ENCODE measurements around the gene NRCAM. TPM values are rescaled to one million over a fixed set of nuclear protein-coding genes. Genes with fewer than 3 reads are reported as not detected.

The NRCAM gene
- polyA plus RNA-seq, 1 donor (not counting 4 experiments of a cell fraction or from before 2014, with no cell fraction given): 4.0 TPM

DNA sequence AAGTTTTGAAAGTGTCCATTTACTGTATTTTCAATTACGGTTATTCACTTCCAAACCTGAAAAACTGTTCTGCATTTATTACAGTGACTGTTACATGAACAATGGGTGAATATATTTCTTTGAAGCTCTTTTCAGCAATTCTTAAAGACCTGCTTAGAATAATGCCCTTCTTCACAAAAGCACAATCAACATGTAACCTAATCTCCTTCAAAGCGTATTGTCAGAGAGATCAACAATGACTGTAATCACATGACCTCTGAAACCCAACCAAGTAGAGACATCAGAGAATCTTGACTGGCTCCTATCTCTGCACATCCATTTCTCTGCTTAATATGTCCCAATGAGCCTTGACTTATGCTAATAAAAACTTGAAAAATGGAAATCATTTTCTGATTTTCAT, 126.7 kb downstream of the NRCAM start:
- dilution Hi-C loops (cut with MboI; ENCODE audit: extremely low pct_ligation_motif_present, low sequenced_read_pairs): no loop called here
- Histone ChIP-seq H3K4me2 (ENCODE audit: control insufficient read depth, extremely low read depth, insufficient read depth, low read depth, low read length) (no peak overlapping the region), H3K9me3 (ENCODE audit: control insufficient read depth, low read depth, low read length) (no peaks in the 10 kb centered on the region), H3K4me3 (ENCODE audit: control insufficient read depth in 2 of 3, extremely low read depth in 1 of 3, insufficient read depth in 2 of 3, low read depth in 1 of 3, low read length in 3 of 3) (no peak overlapping the region), H3K27me3 (ENCODE audit: control insufficient read depth, extremely low read depth, insufficient read depth, low read length) (no peaks in the 10 kb centered on the region), H3K9ac (ENCODE audit: control insufficient read depth, extremely low read depth, insufficient read depth, low read length) (no peak overlapping the region), H3K9me1 (ENCODE audit: control insufficient read depth, extremely low read depth, insufficient read depth, low read length) (no peaks in the 10 kb centered on the region), H3K27ac (ENCODE audit: control insufficient read depth, insufficient read depth, low read length) (no peak overlapping the region), H4K20me1 (ENCODE audit: control insufficient read depth, extremely low read depth, insufficient read depth, low read length) (no peaks in the 10 kb centered on the region), H3K36me3 (ENCODE audit: control insufficient read depth in 2 of 2, extremely low read depth in 1 of 2, insufficient read depth in 2 of 2, low read length in 2 of 2) (no peaks in the 10 kb centered on the region), H3K79me2 (ENCODE audit: control insufficient read depth, insufficient read depth, low read length) (no peaks in the 10 kb centered on the region), H2AFZ (ENCODE audit: control insufficient read depth, low read length) (no peak overlapping the region), H3K4me1 (ENCODE audit: control insufficient read depth, extremely low read depth, insufficient read depth, low read length) (no peaks in the 10 kb centered on the region)
- TF ChIP-seq EZH2 (IDR thresholded peaks at IDR 0.05; ENCODE audit: low read length): no peak
- TF ChIP-seq, protein P1, sequence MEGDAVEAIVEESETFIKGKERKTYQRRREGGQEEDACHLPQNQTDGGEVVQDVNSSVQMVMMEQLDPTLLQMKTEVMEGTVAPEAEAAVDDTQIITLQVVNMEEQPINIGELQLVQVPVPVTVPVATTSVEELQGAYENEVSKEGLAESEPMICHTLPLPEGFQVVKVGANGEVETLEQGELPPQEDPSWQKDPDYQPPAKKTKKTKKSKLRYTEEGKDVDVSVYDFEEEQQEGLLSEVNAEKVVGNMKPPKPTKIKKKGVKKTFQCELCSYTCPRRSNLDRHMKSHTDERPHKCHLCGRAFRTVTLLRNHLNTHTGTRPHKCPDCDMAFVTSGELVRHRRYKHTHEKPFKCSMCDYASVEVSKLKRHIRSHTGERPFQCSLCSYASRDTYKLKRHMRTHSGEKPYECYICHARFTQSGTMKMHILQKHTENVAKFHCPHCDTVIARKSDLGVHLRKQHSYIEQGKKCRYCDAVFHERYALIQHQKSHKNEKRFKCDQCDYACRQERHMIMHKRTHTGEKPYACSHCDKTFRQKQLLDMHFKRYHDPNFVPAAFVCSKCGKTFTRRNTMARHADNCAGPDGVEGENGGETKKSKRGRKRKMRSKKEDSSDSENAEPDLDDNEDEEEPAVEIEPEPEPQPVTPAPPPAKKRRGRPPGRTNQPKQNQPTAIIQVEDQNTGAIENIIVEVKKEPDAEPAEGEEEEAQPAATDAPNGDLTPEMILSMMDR (optimal IDR thresholded peaks at IDR 0.05 in 1 of 3, IDR thresholded peaks at IDR 0.05 in 1 of 3, conservative IDR thresholded peaks at IDR 0.05 in 1 of 3; ENCODE audit: extremely low read depth in 1 of 3, insufficient read depth in 2 of 3, low read length in 3 of 3): no peak
- FAIRE-seq (no peak), DNase-seq (ENCODE audit: low read depth, low spot score) (no peak)

DNA sequence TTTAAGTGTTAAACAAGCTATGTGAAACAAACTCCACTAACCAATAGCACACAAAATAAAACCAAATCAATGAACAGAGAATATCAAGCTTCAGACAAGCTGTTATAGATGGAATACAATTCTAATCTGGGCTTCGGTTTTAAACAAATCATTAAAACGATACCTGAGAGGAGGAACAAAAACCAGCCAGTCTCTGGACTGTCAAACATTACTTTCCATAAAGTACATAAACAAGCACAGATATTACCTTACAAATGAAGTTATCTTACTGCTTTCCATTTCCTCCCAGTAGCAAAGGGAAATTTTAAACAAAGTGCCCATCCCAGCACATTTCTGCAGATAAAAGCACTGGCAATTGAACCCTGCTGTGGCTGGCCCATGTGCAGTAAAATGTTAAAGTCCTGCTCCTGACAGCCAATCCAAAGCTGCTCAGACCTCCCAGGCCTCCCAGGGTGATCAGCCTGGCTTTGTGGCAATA, 128.0 kb downstream of the NRCAM start:
- no peaks in the 10 kb centered on the region for H4K20me1 ChIP-seq (ENCODE audit: control insufficient read depth, extremely low read depth, insufficient read depth, low read length)
- FAIRE-seq (no peak), DNase-seq (ENCODE audit: low read depth, low spot score) (no peak)
- no peaks in the 10 kb centered on the region for H3K4me1 ChIP-seq (ENCODE audit: control insufficient read depth, extremely low read depth, insufficient read depth, low read length)
- H3K4me3 ChIP-seq (ENCODE audit: control insufficient read depth in 2 of 3, extremely low read depth in 1 of 3, insufficient read depth in 2 of 3, low read depth in 1 of 3, low read length in 3 of 3): no peak overlapping the region
- TF ChIP-seq EZH2 (IDR thresholded peaks at IDR 0.05; ENCODE audit: low read length): no peak
- TF ChIP-seq, protein P1 (optimal IDR thresholded peaks at IDR 0.05 in 1 of 3, IDR thresholded peaks at IDR 0.05 in 1 of 3, conservative IDR thresholded peaks at IDR 0.05 in 1 of 3; ENCODE audit: extremely low read depth in 1 of 3, insufficient read depth in 2 of 3, low read length in 3 of 3): no peak
- dilution Hi-C loops (cut with MboI; ENCODE audit: extremely low pct_ligation_motif_present, low sequenced_read_pairs): no loop called here
- H2AFZ ChIP-seq (ENCODE audit: control insufficient read depth, low read length): no peak overlapping the region
- no peak overlapping the region for H3K27ac ChIP-seq (ENCODE audit: control insufficient read depth, insufficient read depth, low read length)
- no peak overlapping the region for H3K9ac ChIP-seq (ENCODE audit: control insufficient read depth, extremely low read depth, insufficient read depth, low read length)
- H3K36me3 ChIP-seq (ENCODE audit: control insufficient read depth in 2 of 2, extremely low read depth in 1 of 2, insufficient read depth in 2 of 2, low read length in 2 of 2): no peaks in the 10 kb centered on the region
- no peaks in the 10 kb centered on the region for H3K9me3 ChIP-seq (ENCODE audit: control insufficient read depth, low read depth, low read length)
- no peaks in the 10 kb centered on the region for H3K9me1 ChIP-seq (ENCODE audit: control insufficient read depth, extremely low read depth, insufficient read depth, low read length)
- H3K27me3 ChIP-seq (ENCODE audit: control insufficient read depth, extremely low read depth, insufficient read depth, low read length): no peaks in the 10 kb centered on the region
- no peaks in the 10 kb centered on the region for H3K79me2 ChIP-seq (ENCODE audit: control insufficient read depth, insufficient read depth, low read length)
- no peak overlapping the region for H3K4me2 ChIP-seq (ENCODE audit: control insufficient read depth, extremely low read depth, insufficient read depth, low read depth, low read length)

Data from keratinocyte (primary cell).